Left forelimb (tissue), 1 donor: ENCODE results near the gene ZNF611.
A peak's percentile ranks its signal among the peaks of the same experiment; 100 is the strongest.
"Not testable (repeated sequence)": the region's sequence is repeated elsewhere in the genome, so short reads cannot be mapped to it uniquely, and the experiment has no call there.

Experiments used
- DNase-seq: peaks from one replicate; pipeline ENCODE4 v3.0.0-alpha.2; 2018; ENCODE audit warnings: low spot score

Gene ZNF611

GRCh38 chr19:52716522-52716921 lies 18.3 kb downstream of the ZNF611 start:
- DNase-seq, result no peak

- DNase-seq, result not testable (repeated sequence)
These were observed 18.9 kb downstream of the ZNF611 start for GRCh38 chr19:52715902-52716301.

GRCh38 chr19:52715330-52715729 lies 19.5 kb downstream of the ZNF611 start:
- DNase-seq, result not testable (repeated sequence)

GRCh38 chr19:52713051-52713450 lies 21.8 kb downstream of the ZNF611 start:
- DNase-seq, result not testable (repeated sequence)

DNA sequence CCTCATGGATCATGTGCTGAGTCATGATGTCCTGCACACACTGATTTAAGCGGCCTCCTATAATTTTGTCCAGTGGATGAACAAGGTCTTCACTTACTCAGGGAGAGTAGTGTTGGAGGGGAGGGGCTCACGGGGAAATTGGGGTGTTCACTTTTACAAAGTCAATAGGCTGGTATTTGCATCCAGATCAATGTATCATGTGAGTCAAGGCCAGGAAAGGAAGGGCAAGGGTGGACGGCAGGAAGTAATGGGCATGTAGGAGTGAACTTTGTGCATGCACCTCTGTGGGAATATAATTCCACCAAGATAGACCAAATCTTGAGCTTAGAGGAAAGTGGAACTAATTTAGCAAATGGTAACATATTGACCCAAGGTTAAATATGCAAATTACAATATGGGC lies 23.2 kb downstream of the ZNF611 start:
- not testable (repeated sequence) for DNase-seq

GRCh38 chr19:52710538-52710937 lies 24.3 kb downstream of the ZNF611 start:
- DNase-seq, result no peak

DNA sequence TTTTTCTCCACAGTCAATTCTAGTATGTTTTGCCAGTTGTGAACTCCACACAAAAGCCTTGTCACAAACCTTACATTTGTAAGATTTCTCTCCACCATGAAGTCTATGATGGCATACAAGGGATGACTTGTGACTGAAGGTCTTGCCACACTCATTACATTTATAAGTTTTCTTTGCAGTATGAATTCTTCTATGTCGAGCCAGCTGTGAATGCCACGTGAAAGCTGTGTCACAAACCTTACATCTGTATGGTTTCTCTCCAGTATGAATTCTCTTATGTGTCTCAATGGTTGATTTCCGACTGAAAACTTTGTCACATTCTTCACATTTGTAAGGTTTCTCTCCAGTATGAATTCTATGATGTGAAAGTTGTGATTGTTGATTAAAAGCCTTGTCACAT lies 29.2 kb downstream of the ZNF611 start:
- DNase-seq, result not testable (repeated sequence)

DNA sequence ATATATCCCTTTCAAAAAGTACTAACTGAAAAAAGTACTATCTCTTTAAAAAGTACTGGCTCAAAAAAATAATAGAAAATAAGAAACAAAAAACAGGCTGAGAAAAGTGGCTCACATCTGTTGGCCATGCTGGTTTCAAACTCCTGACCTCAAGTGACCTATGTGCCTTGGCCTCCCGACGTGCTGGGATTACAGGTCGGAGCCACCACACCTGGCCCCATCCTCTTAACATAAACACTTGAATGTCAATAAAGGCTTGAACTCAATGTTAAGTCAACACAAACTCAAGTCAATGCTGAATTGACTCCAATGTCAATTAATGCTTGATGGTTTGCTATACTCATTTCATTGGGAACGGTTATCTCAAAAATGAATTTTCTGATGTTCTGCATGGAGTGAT lies 30.9 kb downstream of the ZNF611 start:
- DNase-seq, result no peak

DNA sequence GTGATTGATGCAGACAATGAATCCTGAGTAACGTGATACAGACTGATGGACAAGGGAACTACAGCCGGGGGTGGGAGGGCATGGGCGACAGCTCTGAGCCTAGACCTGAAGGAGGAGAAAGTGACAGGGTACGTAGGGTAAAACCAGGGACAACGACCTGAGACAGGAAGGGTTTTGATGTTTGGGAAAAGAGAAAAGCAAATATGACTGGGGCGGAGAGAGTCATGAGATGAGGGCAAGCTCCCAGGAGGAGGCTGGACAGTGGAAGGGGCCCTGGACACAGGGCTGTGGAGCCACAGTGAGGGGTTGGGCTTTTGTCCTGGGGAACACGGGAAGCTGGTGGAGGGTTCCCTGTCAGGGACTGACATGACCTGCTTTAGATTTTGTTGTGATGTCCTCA lies 34.2 kb downstream of the ZNF611 start:
- no peak for DNase-seq

- not testable (repeated sequence) for DNase-seq
These were observed 35.3 kb downstream of the ZNF611 start for GRCh38 chr19:52699555-52699954.

- DNase-seq, result no peak
These were observed 38.8 kb downstream of the ZNF611 start for GRCh38 chr19:52695996-52696395.

DNA sequence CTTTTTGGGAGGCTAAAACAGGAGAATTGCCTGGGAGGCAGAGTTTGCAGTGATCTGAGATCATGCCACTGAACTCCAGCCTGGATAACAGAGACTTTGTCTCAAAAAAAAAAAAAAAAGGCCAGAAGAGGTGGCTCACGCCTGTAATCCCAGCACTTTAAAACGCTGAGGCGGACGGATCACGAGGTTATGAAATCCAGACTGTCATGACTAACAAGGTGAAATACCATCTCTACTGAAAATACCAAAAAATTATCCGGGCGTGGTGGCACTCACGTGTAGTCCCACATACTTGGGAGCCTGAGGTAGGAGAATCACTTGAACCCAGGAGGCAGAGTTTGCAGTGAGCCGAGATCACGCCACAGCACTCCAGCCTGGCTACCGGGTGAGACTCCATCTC lies 39.9 kb downstream of the ZNF611 start:
- DNase-seq, result no peak

DNA sequence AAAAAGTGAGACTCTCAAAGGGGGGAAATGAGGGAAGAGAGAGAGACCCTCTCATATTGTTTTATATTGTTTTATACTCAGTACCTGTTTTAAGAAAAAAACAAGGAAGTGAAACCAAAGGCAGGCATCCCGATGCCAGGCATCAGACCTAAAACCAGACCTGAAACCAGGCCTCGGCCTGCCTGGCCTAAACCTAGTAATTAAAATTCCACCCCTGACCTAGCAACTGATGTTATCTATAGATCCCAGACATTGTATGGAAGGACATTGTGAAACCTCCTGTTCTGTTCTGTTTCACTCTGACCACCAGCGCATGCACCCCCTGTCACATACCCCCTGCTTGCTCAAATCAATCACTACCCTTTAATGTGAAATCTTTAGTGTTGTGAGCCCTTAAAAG lies 40.6 kb downstream of the ZNF611 start:
- DNase-seq, result not testable (repeated sequence)

DNA sequence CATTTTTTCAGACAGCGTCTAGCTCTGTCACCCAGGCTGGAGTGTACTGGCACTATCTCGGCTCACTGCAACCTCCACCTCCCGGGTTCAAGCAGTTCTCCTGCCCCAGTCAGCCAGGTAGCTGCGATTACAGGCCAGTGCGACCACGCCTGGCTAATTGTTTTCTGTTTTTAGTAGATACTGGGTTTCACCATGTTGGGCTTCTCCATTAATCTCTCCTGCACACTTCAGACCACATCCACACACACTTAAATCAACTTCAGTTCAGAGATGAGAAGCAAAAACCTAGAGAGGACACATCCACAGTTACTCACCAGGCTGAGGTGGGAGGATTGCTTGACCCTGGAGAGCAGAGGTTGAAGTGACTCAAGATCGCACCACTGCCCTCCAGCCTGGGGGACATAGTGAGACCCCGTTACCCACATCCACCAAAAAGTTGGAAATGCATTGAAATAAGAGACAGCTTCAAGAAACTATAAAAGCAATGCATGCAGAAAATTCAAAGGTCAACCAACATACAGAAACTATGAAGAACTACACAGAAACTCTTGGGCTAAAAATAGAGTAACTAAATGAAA lies 42.3 kb downstream of the ZNF611 start:
- no peak for DNase-seq

- DNase-seq, result no peak
These were observed 43.1 kb downstream of the ZNF611 start for GRCh38 chr19:52691737-52692136.

GRCh38 chr19:52691215-52691610 lies 43.6 kb downstream of the ZNF611 start:
- DNase-seq, result no peak

- peak; percentile 95 for DNase-seq
These were observed 44.3 kb downstream of the ZNF611 start for GRCh38 chr19:52690369-52691214.

DNA sequence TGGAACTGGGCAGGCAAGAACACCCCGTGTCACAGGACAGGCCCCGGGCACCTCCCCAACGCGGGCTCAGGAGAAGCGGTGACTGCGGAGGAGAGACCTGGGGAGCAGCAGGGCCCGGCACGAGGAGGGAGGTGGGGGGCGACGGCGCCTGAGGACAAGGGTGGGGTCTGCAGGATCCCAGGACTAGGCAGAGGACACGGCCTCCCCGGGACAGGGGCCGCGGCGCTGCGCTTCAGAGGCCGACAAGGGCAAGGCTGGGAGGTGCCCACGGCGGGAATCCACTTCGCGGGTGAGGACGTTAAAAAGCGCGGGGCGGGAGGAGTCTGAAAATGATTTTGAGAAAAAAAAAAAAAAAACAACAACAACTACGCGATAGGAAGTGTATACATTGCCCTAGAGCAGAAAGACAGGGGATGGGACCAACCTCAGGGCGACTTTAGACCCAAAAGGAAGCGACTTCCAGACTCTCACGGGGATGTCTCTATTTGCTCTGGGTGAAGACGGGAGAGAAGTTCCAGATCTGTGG lies 44.9 kb downstream of the ZNF611 start:
- DNase-seq, result peak; percentile 70

GRCh38 chr19:52688925-52689796 lies 45.7 kb downstream of the ZNF611 start:
- not testable (repeated sequence) for DNase-seq

GRCh38 chr19:52688335-52688734 lies 46.5 kb downstream of the ZNF611 start:
- no peak for DNase-seq

DNA sequence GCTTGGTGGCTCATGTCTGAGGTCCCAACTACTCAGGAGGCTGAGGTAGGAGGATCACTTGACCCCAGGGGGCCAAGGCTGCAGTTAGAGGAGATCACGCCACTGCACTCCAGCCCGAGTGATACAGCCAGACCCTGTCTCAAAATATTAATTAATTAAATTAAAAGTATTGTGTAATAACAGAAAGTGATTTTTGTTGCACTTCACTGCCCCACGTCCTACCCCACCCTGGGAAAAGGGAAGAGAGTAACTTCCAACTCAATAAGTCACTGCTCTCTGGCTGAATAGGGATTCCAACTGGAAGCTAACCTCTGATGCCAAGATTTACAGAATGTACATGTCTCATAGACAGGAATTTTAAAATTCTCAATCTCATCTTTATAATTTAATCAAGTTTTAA lies 47.2 kb downstream of the ZNF611 start:
- DNase-seq, result no peak

DNA sequence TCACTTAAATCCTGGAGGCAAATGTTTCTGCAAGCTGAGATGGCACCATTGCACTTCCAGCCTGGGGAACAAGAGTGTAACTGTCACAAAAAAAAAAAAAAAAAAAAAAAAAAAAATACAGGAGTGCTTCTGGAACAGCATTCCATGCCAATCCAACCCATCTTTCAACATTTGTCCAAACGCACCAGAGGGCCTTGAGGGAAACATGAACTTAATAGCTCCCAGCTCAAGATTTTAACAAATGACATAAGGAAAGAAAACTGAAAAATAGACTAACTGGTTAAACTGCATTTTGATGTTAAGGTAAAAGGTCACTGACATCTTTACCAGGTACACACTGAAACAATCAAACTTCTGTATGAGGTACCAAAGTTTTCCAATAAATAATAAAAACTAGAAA lies 49.0 kb downstream of the ZNF611 start:
- DNase-seq, result no peak
